Measurements from ENCODE around the gene TBX22. TPM values are rescaled to one million over a fixed set of nuclear protein-coding genes. Genes with fewer than 3 reads are reported as not detected.
"Not testable (repeated sequence)": the region's sequence is repeated elsewhere in the genome, so short reads cannot be mapped to it uniquely, and the experiment has no call there.

Gene TBX22
- polyA plus RNA-seq, 2 donors: not detected

- WGBS, 2 donors: 93 to 100% methylated on average over 1 of the region's 1 CpG
Observed at GRCh38 chrX:80075625-80076024, 61.1 kb downstream of the TBX22 start.

More at GRCh38 chrX:80075625-80076024, 61.1 kb downstream of the TBX22 start:
- H3K27ac ChIP-seq (ENCODE audit: low read depth in 2 of 2, low read length in 1 of 2); H3K27me3 ChIP-seq (ENCODE audit: control insufficient read depth in 1 of 2, insufficient read depth in 2 of 2, low read length in 2 of 2); H3K4me1 ChIP-seq (ENCODE audit: control insufficient read depth in 2 of 2, insufficient read depth in 2 of 2, low read length in 1 of 2); H3K36me3 ChIP-seq (ENCODE audit: control insufficient read depth in 2 of 2, insufficient read depth in 2 of 2, low read length in 1 of 2); H3K9me3 ChIP-seq (ENCODE audit: control insufficient read depth in 2 of 2, insufficient read depth in 1 of 2, low read depth in 1 of 2, low read length in 1 of 2); H3K4me3 ChIP-seq (ENCODE audit: low read depth in 1 of 2, low read length in 2 of 2): not testable (repeated sequence)

Data from esophagus (tissue), 2 donors.